ENCODE results near the gene HIGD1B. TPM values are rescaled to one million over a fixed set of nuclear protein-coding genes. Genes with fewer than 3 reads are reported as not detected.

Gene HIGD1B
- total RNA-seq, 2 donors from 2014 or later, result 1.6 TPM; not detected in 1

DNA sequence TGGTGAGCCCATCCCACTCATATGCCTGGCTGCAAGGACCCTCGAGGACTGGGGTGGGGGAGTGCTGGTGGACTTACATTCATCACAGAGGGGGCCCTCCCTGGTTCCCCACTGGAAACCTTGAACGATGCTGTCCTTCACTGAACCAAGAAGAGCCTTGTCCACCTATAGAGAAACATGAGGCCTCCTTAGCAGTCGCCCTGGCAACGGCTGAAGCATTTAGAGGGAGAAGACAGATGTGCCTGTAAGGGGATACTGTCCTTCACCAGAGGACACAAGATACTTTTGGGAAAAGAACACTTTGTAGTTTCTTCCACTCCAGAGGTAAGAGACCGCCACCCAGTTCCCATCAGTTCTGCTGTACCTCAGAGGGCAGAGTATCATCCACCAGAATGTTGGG, 6.5 kb downstream of the HIGD1B start:
- peaks cover 85% of the 10 kb centered on the region for H3K36me3 ChIP-seq

DNA sequence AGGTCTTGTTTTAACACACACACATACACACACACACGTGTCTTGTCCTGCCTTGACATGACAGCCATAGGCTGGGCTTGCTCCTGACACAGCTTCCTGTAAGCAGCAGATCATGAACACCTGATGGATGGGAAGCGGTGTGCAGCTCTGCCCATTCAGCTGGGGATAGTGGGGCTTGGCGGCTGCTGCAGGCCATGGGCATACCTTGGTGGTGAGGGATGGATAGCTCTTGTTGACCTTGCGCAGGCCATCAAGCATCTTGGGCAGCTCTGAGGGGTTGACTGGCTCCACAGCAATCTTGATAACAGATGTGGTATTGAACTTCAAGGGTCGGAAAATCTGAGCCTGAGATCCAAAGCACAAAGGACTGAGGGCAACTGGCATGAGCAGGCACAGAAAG, 12.0 kb downstream of the HIGD1B start:
- ATAC-seq (ENCODE audit: insufficient number of reproducible peaks, low FRiP score, low read depth) (no peak), DNase-seq (ENCODE audit: low spot score) (no peak)
- no peaks in the 10 kb centered on the region for H3K27me3 ChIP-seq (replicated peaks; ENCODE audit: insufficient read depth)
- H3K27ac ChIP-seq, result no peak overlapping the region
- no peaks in the 10 kb centered on the region for H3K4me1 ChIP-seq (ENCODE audit: control insufficient read depth in 1 of 2, low read depth in 2 of 2)
- H3K4me3 ChIP-seq, result no peak overlapping the region
- H3K9me3 ChIP-seq, result no peaks in the 10 kb centered on the region
- peaks cover 82% of the 10 kb centered on the region for H3K36me3 ChIP-seq
- TF ChIP-seq, protein P1, sequence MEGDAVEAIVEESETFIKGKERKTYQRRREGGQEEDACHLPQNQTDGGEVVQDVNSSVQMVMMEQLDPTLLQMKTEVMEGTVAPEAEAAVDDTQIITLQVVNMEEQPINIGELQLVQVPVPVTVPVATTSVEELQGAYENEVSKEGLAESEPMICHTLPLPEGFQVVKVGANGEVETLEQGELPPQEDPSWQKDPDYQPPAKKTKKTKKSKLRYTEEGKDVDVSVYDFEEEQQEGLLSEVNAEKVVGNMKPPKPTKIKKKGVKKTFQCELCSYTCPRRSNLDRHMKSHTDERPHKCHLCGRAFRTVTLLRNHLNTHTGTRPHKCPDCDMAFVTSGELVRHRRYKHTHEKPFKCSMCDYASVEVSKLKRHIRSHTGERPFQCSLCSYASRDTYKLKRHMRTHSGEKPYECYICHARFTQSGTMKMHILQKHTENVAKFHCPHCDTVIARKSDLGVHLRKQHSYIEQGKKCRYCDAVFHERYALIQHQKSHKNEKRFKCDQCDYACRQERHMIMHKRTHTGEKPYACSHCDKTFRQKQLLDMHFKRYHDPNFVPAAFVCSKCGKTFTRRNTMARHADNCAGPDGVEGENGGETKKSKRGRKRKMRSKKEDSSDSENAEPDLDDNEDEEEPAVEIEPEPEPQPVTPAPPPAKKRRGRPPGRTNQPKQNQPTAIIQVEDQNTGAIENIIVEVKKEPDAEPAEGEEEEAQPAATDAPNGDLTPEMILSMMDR (IDR thresholded peaks at IDR 0.05), result no peak

More for the DNA sequence above, 6.5 kb downstream of the HIGD1B start:
- Histone ChIP-seq H3K27ac (no peak overlapping the region), H3K4me1 (ENCODE audit: control insufficient read depth in 1 of 2, low read depth in 2 of 2) (no peaks in the 10 kb centered on the region), H3K27me3 (replicated peaks; ENCODE audit: insufficient read depth) (no peaks in the 10 kb centered on the region), H3K4me3 (no peak overlapping the region), H3K9me3 (no peaks in the 10 kb centered on the region)
- no peak for DNase-seq (ENCODE audit: low spot score)
- TF ChIP-seq, protein P1 (IDR thresholded peaks at IDR 0.05), result no peak
- ATAC-seq (ENCODE audit: insufficient number of reproducible peaks, low FRiP score, low read depth), result no peak

DNA sequence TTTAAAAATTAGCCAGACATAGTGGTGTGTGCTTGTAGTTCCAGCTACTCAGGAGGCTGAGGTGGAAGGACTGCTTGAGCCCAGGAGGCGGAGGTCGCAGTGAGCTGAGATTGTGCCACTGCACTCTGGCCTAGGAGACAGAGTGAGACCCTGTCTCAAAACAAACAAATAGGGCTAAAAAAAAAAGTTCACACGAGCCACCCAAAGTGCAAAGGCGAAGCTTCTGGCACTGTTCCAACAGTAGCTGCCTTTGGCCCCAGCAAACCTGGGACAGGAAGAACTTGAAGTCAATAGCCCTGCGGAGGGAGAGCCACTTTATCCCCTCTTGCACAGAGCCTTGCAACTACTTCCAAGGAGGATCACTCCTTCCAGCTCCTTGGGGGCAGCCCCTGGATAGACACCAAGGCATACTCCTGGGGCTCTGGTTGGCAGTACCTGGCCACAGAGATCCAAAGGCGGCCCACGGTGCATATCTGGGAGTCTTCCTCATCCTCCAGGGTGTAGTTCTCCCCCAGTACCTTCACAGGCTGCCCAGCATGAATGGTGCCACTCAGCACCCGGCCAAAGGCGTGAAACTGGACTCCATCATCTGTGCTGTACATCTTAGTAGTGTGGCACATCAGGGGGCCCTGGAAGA, 14.7 kb downstream of the HIGD1B start:
- no peaks in the 10 kb centered on the region for H3K9me3 ChIP-seq
- peaks cover 61% of the 10 kb centered on the region for H3K36me3 ChIP-seq
- TF ChIP-seq, protein P1 (IDR thresholded peaks at IDR 0.05), result no peak
- H3K27ac ChIP-seq, result no peak overlapping the region
- H3K4me3 ChIP-seq, result no peak overlapping the region
- ATAC-seq (ENCODE audit: insufficient number of reproducible peaks, low FRiP score, low read depth) (no peak), DNase-seq (ENCODE audit: low spot score) (no peak)
- no peaks in the 10 kb centered on the region for H3K4me1 ChIP-seq (ENCODE audit: control insufficient read depth in 1 of 2, low read depth in 2 of 2)
- no peaks in the 10 kb centered on the region for H3K27me3 ChIP-seq (replicated peaks; ENCODE audit: insufficient read depth)

DNA sequence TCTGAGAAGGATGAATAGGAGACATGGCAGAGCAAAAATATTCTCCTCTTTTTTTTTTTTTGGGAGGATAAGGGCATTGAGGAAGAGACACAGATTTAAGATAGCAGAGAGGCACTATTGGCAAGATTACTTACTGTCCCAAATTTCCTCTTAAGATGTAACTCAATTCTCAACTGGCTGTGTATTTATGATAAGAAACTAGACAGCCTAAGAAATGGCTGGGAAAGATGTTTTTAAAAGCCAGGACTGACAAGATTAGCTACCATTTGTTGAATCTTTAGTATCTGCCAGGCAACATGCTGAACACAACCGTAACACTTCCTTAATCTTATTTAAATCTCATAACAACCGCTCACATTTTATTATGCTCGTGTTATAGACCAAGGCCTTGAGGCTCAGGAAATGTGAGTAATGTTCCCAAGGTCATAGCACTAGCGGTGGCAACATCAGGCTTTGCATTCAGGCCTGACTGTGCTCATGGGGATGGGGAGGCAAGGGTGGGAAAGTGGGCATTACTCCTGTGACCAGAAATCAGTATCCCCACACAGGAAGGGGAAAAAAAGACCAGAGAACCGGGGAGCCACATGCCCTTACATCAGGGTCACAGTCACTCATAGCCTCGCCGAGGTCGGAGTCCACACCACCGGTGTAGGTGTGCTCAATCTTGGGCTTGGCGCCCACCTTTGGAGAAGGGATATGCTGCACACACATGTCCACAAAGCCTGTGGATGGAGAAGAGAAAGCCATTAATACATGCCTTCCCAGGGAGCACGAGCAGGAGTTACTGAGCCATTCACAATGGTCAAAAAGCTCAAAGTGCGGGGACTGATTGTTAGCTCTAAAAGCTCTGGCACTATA, 15.6 kb downstream of the HIGD1B start:
- Histone ChIP-seq H3K4me1 (ENCODE audit: control insufficient read depth in 1 of 2, low read depth in 2 of 2) (no peaks in the 10 kb centered on the region), H3K9me3 (no peaks in the 10 kb centered on the region), H3K36me3 (peaks cover 63% of the 10 kb centered on the region), H3K4me3 (no peak overlapping the region), H3K27me3 (replicated peaks; ENCODE audit: insufficient read depth) (no peaks in the 10 kb centered on the region), H3K27ac (no peak overlapping the region)
- DNase-seq (ENCODE audit: low spot score), result no peak
- TF ChIP-seq, protein P1 (IDR thresholded peaks at IDR 0.05), result no peak
- ATAC-seq (ENCODE audit: insufficient number of reproducible peaks, low FRiP score, low read depth), result no peak

DNA sequence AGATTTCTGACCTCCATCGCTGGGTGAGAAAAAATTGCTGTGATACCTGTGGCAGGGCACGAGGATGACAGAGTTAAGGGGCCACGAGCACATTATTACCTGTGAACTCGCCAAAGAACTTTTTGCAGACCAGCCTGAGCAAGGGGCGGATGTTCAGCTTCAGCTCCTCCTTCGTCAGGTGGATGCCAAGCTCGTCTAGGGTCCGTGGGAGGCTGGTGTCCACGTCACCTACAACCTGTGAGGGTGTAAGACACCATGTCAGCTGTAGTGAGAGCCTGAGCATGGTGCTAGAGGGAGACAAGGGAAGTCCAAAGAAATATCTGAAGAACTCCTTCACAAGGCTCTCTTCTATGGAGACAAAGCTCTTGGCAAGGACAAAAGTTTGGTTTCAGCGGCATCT, 17.1 kb downstream of the HIGD1B start:
- no peaks in the 10 kb centered on the region for H3K27me3 ChIP-seq (replicated peaks; ENCODE audit: insufficient read depth)
- H3K27ac ChIP-seq, result no peak overlapping the region
- ATAC-seq (ENCODE audit: insufficient number of reproducible peaks, low FRiP score, low read depth) (no peak), DNase-seq (ENCODE audit: low spot score) (no peak)
- H3K4me3 ChIP-seq, result no peak overlapping the region
- no peaks in the 10 kb centered on the region for H3K4me1 ChIP-seq (ENCODE audit: control insufficient read depth in 1 of 2, low read depth in 2 of 2)
- H3K36me3 ChIP-seq, result peaks cover 60% of the 10 kb centered on the region
- H3K9me3 ChIP-seq, result no peaks in the 10 kb centered on the region
- TF ChIP-seq, protein P1 (IDR thresholded peaks at IDR 0.05), result no peak

All from thoracic aorta (tissue), 2 donors.